ENCODE data around the gene LTC4S. TPM values are rescaled to one million over a fixed set of nuclear protein-coding genes. Genes with fewer than 3 reads are reported as not detected.

The LTC4S gene
- total and polyA plus RNA-seq, 2 donors (not counting 3 experiments of a cell fraction or from before 2014, with no cell fraction given), result 0.95 to 6.3 TPM

- no peak overlapping the region for H3K9ac ChIP-seq (replicated peaks; ENCODE audit: extremely low read depth, insufficient read depth, low read length)
- no peaks in the 10 kb centered on the region for H3K9me1 ChIP-seq (replicated peaks; ENCODE audit: control insufficient read depth, extremely low read depth, insufficient read depth, low read length)
- peaks cover 34 to 70% of the 10 kb centered on the region in 2 experiments for H3K36me3 ChIP-seq (ENCODE audit: control insufficient read depth in 2 of 2, extremely low read depth in 1 of 2, insufficient read depth in 2 of 2, low read length in 2 of 2)
- H2AFZ ChIP-seq (ENCODE audit: low read depth, low read length), result no peak overlapping the region
- no peak overlapping the region for H3K27ac ChIP-seq (ENCODE audit: insufficient read depth, low read depth, low read length)
- FAIRE-seq, result peak; percentile 18
- H3K27me3 ChIP-seq (ENCODE audit: control insufficient read depth in 2 of 2, insufficient read depth in 2 of 2, low read length in 2 of 2), result no peaks in the 10 kb centered on the region
- ChIA-PET CTCF (interaction anchor here (1.0 to 1.3 kb wide), 3 partner anchors 10 to 65 kb away, joined by 3 to 8 read pairs (median 3); no protein-coding TSS in a partner anchor), POLR2A (no interaction called here)
- BruUV-seq (replicated peaks), result no TSS peak
- intact Hi-C loops (cut with micrococcal nuclease), result no loop called here
- peaks cover 5% of the 10 kb centered on the region for H4K20me1 ChIP-seq (replicated peaks; ENCODE audit: control insufficient read depth, extremely low read depth, insufficient read depth, low read length)
- no peaks in the 10 kb centered on the region for H3K9me3 ChIP-seq (replicated peaks; ENCODE audit: control insufficient read depth, insufficient read depth, low read length)
- H3K79me2 ChIP-seq (ENCODE audit: control insufficient read depth, insufficient read depth, low read length), result peaks cover 36% of the 10 kb centered on the region
- dilution Hi-C loops (cut with MboI; ENCODE audit: extremely low pct_ligation_motif_present, low sequenced_read_pairs), result no loop called here
- H3K4me1 ChIP-seq (ENCODE audit: control insufficient read depth, extremely low read depth, insufficient read depth, low read length), result peaks cover 5% of the 10 kb centered on the region
- H3K4me2 ChIP-seq (ENCODE audit: insufficient read depth, low read length), result no peak overlapping the region
- TF ChIP-seq JUN (IDR thresholded peaks at IDR 0.05; ENCODE audit: borderline replicate concordance, insufficient read depth, insufficient read length, low read depth), result peak; percentile 23
- no peak for TF ChIP-seq POLR2AphosphoS5 (IDR thresholded peaks at IDR 0.05; ENCODE audit: insufficient read depth, low read depth, low read length)
- TF ChIP-seq FOS (IDR thresholded peaks at IDR 0.05; ENCODE audit: borderline replicate concordance, insufficient read depth, low read length), result peak; percentile 63
- peak; percentile 46 for DNase-seq (ENCODE audit: low read depth, low spot score)
- no peak overlapping the region for H3K4me3 ChIP-seq (replicated peaks in 1 of 3; ENCODE audit: insufficient read depth in 1 of 3, low read depth in 1 of 3, low read length in 3 of 3)
These were observed 33.9 kb downstream of the LTC4S start for GRCh38 chr5:179827680-179828079.

- Histone ChIP-seq H3K27me3 (ENCODE audit: control insufficient read depth in 2 of 2, insufficient read depth in 2 of 2, low read length in 2 of 2) (no peaks in the 10 kb centered on the region), H3K9me1 (replicated peaks; ENCODE audit: control insufficient read depth, extremely low read depth, insufficient read depth, low read length) (no peaks in the 10 kb centered on the region), H3K4me3 (replicated peaks in 1 of 3; ENCODE audit: insufficient read depth in 1 of 3, low read depth in 1 of 3, low read length in 3 of 3) (no peak overlapping the region), H3K36me3 (ENCODE audit: control insufficient read depth in 2 of 2, extremely low read depth in 1 of 2, insufficient read depth in 2 of 2, low read length in 2 of 2) (peaks cover 33 to 73% of the 10 kb centered on the region in 2 experiments), H3K9me3 (replicated peaks; ENCODE audit: control insufficient read depth, insufficient read depth, low read length) (no peaks in the 10 kb centered on the region), H3K79me2 (ENCODE audit: control insufficient read depth, insufficient read depth, low read length) (peaks cover 25% of the 10 kb centered on the region), H3K4me1 (ENCODE audit: control insufficient read depth, extremely low read depth, insufficient read depth, low read length) (no peaks in the 10 kb centered on the region), H3K27ac (ENCODE audit: insufficient read depth, low read depth, low read length) (no peak overlapping the region), H4K20me1 (replicated peaks; ENCODE audit: control insufficient read depth, extremely low read depth, insufficient read depth, low read length) (peaks cover 5% of the 10 kb centered on the region), H3K4me2 (ENCODE audit: insufficient read depth, low read length) (no peak overlapping the region), H2AFZ (ENCODE audit: low read depth, low read length) (no peak overlapping the region), H3K9ac (replicated peaks; ENCODE audit: extremely low read depth, insufficient read depth, low read length) (no peak overlapping the region)
- intact Hi-C loops (cut with micrococcal nuclease), result no loop called here
- FAIRE-seq (no peak), DNase-seq (ENCODE audit: low read depth, low spot score) (no peak)
- CTCF ChIA-PET, result interaction anchor here (1.1 to 2.2 kb wide), 4 partner anchors 9 to 66 kb away, joined by 3 to 9 read pairs (median 4); partner anchors contain the start of gene LTC4S
- POLR2A ChIA-PET, result no interaction called here
- no TSS peak for BruUV-seq (replicated peaks)
- dilution Hi-C loops (cut with MboI; ENCODE audit: extremely low pct_ligation_motif_present, low sequenced_read_pairs), result no loop called here
- TF ChIP-seq CTCF (IDR thresholded peaks at IDR 0.05; ENCODE audit: extremely low read depth in 1 of 2, insufficient read depth in 1 of 2, low read depth in 1 of 2, low read length in 2 of 2), result no peak
- TF ChIP-seq FOS (IDR thresholded peaks at IDR 0.05; ENCODE audit: borderline replicate concordance, insufficient read depth, low read length), result no peak
- no peak for TF ChIP-seq POLR2A (IDR thresholded peaks at IDR 0.05; ENCODE audit: low read depth, low read length)
- TF ChIP-seq POLR2AphosphoS5 (IDR thresholded peaks at IDR 0.05; ENCODE audit: insufficient read depth, low read depth, low read length), result no peak
- no peak for TF ChIP-seq MAX (IDR thresholded peaks at IDR 0.05; ENCODE audit: insufficient read depth, insufficient read length)
- no peak for TF ChIP-seq GATA2 (IDR thresholded peaks at IDR 0.05; ENCODE audit: insufficient read depth, insufficient read length, low read depth, low read length)
- TF ChIP-seq MYC (IDR thresholded peaks at IDR 0.05; ENCODE audit: low read depth, low read length), result no peak
- TF ChIP-seq EZH2 (IDR thresholded peaks at IDR 0.05; ENCODE audit: borderline replicate concordance, low read depth, low read length, severe bottlenecking), result no peak
- TF ChIP-seq JUN (IDR thresholded peaks at IDR 0.05; ENCODE audit: borderline replicate concordance, insufficient read depth, insufficient read length, low read depth), result no peak
These were observed 35.1 kb downstream of the LTC4S start for GRCh38 chr5:179828756-179829421.

Measured in endothelial cell of umbilical vein (primary cell).